ENCODE results near the gene TSPAN17.

TSPAN17 gene

DNA sequence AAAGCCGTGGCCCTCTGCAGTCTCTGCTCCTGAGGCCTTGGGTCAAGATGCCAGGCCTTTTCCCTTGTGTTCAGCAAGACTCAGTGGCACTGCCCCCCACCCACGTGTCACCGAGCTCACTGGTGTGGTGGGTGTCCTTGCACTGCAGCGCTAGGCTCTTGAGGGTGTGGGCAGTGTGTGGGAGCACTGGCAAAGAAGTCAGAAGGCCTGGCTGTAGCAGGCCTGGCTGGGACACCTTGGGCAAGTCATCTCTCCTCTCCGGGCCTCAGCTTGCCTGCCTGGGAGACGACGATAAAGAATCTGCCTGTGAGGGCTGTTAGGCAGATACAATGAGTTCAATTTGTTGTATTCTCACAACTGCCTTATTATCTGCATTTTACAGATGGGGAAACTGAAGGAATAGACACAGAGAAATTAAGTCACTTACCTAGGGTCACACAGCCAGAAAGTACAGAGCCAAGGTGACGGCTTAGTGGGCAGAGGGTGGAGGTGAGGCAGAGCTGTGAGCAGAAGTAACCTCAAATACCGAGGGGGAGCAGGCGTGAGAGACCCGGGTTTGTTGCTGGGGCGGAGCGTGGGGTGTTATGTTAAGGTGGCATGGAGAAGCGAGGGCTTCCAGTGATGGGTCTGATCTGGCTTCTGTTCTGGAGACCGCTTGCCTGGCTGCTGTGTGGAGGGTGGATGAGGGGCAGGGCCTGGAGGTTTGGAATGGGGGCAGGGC is 1.4 kb downstream of the TSPAN17 start:
- H3K27ac ChIP-seq, result peak overlapping the region; percentile 70; the same call in 1 of the 2 replicates
- TF ChIP-seq ZFX (IDR thresholded peaks at IDR 0.05), result no peak
- TF ChIP-seq, protein P1, sequence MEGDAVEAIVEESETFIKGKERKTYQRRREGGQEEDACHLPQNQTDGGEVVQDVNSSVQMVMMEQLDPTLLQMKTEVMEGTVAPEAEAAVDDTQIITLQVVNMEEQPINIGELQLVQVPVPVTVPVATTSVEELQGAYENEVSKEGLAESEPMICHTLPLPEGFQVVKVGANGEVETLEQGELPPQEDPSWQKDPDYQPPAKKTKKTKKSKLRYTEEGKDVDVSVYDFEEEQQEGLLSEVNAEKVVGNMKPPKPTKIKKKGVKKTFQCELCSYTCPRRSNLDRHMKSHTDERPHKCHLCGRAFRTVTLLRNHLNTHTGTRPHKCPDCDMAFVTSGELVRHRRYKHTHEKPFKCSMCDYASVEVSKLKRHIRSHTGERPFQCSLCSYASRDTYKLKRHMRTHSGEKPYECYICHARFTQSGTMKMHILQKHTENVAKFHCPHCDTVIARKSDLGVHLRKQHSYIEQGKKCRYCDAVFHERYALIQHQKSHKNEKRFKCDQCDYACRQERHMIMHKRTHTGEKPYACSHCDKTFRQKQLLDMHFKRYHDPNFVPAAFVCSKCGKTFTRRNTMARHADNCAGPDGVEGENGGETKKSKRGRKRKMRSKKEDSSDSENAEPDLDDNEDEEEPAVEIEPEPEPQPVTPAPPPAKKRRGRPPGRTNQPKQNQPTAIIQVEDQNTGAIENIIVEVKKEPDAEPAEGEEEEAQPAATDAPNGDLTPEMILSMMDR (conservative IDR thresholded peaks at IDR 0.05), result no peak

DNA sequence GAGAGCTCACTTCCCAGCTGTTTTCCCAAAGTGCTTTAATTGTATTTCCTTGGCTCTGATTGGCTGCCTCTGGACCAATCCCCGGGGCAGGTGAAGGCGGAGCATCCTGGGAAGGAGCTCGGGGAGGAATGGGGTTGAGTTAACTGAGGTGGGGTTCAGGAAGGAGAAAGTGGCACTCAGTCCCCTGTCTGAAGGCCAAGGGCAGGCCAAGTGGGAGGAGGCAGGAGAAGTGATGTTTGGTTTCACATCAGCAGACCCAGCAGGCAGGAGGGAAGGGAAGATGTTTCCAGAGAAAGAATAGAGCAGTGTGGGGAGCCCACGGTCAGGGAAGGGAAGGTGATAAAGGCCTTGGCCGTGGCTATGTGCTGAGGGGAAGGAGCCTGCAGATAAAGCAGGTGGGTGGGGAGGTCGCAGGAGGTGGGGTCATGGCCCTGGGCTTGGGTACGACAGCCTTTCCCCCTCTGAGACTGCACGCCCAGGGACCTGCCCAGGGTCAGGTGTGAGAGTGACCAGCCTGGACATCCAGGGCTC is 3.1 kb downstream of the TSPAN17 start:
- TF ChIP-seq, protein P1 (conservative IDR thresholded peaks at IDR 0.05), result no peak
- TF ChIP-seq ZFX (IDR thresholded peaks at IDR 0.05), result no peak

DNA sequence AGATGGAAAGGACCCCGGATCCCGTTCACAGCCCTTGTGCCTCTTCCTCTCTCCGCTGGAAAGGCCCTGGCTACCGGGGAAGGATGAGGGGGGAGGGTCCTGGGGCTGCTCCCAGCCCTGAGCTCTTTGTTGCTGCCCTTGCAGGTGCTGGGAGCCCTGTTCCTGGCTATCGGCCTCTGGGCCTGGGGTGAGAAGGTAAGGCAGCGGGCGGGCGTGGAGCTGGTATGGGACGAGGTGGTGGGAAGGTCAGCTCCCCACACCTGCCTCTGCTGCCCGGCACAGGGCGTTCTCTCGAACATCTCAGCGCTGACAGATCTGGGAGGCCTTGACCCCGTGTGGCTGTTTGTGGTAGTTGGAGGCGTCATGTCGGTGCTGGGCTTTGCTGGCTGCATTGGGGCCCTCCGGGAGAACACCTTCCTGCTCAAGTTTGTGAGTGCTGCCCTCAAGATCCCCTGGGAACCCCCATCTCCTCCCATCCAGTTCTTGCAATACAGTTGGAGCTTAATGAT is 4.2 kb downstream of the TSPAN17 start:
- no peak overlapping the region for H3K27ac ChIP-seq
- TF ChIP-seq, protein P1 (conservative IDR thresholded peaks at IDR 0.05), result no peak
- no peak for TF ChIP-seq ZFX (IDR thresholded peaks at IDR 0.05)

More for the DNA sequence above, 3.1 kb downstream of the TSPAN17 start:
- H3K27ac ChIP-seq, result no peak overlapping the region

DNA sequence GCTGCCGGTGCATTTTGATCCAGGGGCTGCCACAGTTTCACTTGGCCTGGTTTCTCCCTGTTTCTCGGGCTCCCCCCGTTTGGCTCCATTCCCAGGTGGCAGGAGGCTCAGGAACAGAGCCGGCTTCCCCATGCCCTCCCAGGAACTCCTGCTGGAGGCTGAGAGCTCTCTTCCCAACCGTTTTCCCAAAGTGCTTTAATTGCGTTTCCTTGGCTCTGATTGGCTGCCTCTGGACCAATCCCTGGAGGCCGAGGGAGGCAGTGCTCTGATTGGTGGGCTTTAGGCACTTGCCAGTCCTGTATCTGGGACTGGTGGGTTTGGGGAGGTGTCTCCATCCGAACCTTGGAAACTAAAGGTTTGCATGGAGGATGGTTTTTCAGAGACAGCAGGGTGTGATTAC is 4.9 kb downstream of the TSPAN17 start:
- no peak overlapping the region for H3K27ac ChIP-seq

DNA sequence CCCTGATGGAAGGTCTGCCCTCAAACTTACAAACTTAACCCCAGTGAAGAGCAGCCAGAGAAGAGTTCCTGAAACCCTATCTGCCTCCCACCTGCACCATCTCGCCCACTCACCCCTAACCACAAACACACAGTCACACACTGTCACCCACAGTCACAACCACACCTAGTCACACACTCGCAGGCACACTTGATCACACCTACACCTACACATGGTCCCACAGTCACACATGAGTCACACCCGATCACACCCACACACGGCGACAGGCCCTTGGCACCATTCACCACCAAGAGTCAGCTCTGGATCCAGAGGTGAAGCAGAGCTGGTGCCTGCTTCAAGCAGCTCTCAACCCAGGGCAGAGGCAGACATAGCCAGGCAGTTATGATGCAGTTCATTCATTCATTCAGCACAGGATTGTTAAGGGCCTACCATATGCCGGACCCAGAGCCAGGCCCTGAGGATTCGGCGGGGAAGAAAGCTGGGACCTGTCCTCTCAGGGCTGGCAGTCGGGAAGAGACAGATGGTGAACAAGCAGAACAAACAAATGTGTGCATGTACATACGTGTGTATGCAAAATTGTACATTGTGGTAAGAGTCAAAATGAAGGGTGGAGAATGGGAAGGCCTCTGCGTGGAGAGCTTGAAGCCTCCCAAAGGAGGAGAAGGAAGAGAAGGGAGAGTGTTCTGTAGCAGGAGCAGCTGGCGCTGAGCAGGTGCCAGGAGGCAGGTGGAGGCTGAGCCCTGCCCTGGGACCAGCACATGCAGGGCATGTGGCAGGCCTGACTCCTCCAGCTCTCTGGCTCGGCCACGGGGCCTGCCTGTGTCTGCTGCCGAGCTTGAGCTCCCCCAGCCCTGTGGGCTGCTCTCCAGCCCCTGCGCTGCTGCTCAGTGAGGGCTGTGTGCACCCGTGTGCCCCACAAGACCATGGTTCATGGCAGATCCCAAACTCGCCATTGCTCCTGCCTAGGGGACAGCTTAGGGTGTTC is 6.4 kb downstream of the TSPAN17 start:
- no peak overlapping the region for H3K27ac ChIP-seq
- TF ChIP-seq ZFX (IDR thresholded peaks at IDR 0.05), result no peak
- TF ChIP-seq, protein P1 (conservative IDR thresholded peaks at IDR 0.05), result no peak

More for the DNA sequence above, 4.9 kb downstream of the TSPAN17 start:
- TF ChIP-seq ZFX (IDR thresholded peaks at IDR 0.05), result no peak
- TF ChIP-seq, protein P1 (conservative IDR thresholded peaks at IDR 0.05), result no peak

DNA sequence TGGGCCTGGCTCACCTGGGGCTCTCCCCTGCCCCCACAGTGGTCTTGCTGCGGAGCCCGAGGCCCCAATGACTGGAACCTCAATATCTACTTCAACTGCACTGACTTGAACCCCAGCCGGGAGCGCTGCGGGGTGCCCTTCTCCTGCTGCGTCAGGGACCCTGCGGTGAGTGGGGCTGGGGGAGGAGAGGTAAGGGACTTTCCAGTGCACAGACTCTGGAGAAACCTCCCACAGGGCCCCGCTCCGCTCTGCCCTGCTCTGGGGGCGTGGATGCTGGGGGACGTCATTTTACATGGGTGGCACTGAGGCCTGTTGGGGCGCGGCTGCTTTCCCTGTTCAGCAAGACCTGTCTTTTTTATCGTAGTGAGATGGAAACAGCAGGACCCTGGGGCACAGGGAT is 7.6 kb downstream of the TSPAN17 start:
- TF ChIP-seq, protein P1 (conservative IDR thresholded peaks at IDR 0.05), result no peak
- no peak for TF ChIP-seq ZFX (IDR thresholded peaks at IDR 0.05)
- no peak overlapping the region for H3K27ac ChIP-seq
